Transverse colon (tissue), 4 donors: ENCODE results near the gene BEST3.

Source experiments
- EP300 ChIP-seq: sonication (generic); formaldehyde crosslinking; IDR thresholded peaks from one replicate; pipeline ENCODE4 v1.6.1; 2017; ENCODE audit warnings: antibody characterized with exemption, low read depth
- POLR2A ChIP-seq: fragments of 450-650 bp; IDR thresholded peaks from one replicate; pipeline ENCODE4 v1.6.1; 2016; ENCODE audit warnings: antibody characterized with exemption, mild to moderate bottlenecking, moderate library complexity
- POLR2AphosphoS5 ChIP-seq, 3 donors: sonication (generic); formaldehyde crosslinking; IDR thresholded peaks; one replicate each; pipeline ENCODE4 v1.6.1; 2016; ENCODE audit warnings: antibody characterized with exemption in 3 of 3
- TF ChIP-seq, protein P1 (sequence below), 5 experiments: fragments of 200-600 bp in 3 of 5; fragments of 450-650 bp in 2 of 5; sonication (generic) in 3 of 5; IDR thresholded peaks; 1 replicate in 2 of 5; 2 replicates in 3 of 5; pipeline ENCODE4 v1.5.1; 2016 to 2017; ENCODE audit warnings: antibody characterized with exemption in 5 of 5, inconsistent platforms in 3 of 5, mild to moderate bottlenecking in 2 of 5, moderate library complexity in 1 of 5

DNA sequence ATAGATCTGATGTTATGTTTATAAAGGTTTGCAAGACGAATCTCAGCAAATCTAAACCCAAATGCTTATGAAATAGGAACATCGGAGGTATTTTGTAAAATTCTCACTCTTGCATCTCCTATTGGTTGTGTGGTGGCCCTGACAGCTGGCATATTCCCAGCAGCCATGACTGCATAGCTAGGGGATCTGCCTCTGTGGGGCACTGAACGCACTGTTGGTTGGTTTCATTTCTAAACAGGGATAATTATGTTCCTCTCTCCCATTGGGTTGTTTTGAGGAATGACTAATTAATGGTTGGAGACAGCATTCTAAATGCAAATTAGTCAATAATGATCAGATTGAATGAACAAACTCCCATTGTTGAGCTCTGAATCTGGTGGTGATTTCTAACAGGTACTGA is 2.7 kb upstream of the BEST3 start:
- TF ChIP-seq, protein P1, sequence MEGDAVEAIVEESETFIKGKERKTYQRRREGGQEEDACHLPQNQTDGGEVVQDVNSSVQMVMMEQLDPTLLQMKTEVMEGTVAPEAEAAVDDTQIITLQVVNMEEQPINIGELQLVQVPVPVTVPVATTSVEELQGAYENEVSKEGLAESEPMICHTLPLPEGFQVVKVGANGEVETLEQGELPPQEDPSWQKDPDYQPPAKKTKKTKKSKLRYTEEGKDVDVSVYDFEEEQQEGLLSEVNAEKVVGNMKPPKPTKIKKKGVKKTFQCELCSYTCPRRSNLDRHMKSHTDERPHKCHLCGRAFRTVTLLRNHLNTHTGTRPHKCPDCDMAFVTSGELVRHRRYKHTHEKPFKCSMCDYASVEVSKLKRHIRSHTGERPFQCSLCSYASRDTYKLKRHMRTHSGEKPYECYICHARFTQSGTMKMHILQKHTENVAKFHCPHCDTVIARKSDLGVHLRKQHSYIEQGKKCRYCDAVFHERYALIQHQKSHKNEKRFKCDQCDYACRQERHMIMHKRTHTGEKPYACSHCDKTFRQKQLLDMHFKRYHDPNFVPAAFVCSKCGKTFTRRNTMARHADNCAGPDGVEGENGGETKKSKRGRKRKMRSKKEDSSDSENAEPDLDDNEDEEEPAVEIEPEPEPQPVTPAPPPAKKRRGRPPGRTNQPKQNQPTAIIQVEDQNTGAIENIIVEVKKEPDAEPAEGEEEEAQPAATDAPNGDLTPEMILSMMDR (IDR thresholded peaks at IDR 0.05), result no peak
- TF ChIP-seq POLR2AphosphoS5 (IDR thresholded peaks at IDR 0.05), result no peak
- no peak for TF ChIP-seq POLR2A
- TF ChIP-seq EP300, result no peak
